Astrocyte of the cerebellum (primary cell): ENCODE results near the gene TPSB2.
"Not testable (repeated sequence)": the region's sequence is repeated elsewhere in the genome, so short reads cannot be mapped to it uniquely, and the experiment has no call there.

Experiments used
- DNase-seq: peaks from one replicate; pipeline ENCODE4 v3.0.0-alpha.2; 2011; ENCODE audit warnings: low read depth
- H3K4me3 ChIP-seq: 2 replicates; pipeline ENCODE4 v1.5.1; 2011; ENCODE audit warnings: mild to moderate bottlenecking, low read depth, low read length, moderate library complexity
- in situ Hi-C: cut with HindIII; loops from 2 replicates; pipeline ENCODE4 v1.10.0; 2017; ENCODE audit warnings: low sequenced_read_pairs
- TF ChIP-seq, protein P1 (sequence below): IDR thresholded peaks from 2 replicates; pipeline ENCODE4 v1.5.1; 2012; ENCODE audit warnings: low read length, low read depth, moderate library complexity, mild to moderate bottlenecking; ENCODE audit errors: missing control alignments

Gene TPSB2

DNA sequence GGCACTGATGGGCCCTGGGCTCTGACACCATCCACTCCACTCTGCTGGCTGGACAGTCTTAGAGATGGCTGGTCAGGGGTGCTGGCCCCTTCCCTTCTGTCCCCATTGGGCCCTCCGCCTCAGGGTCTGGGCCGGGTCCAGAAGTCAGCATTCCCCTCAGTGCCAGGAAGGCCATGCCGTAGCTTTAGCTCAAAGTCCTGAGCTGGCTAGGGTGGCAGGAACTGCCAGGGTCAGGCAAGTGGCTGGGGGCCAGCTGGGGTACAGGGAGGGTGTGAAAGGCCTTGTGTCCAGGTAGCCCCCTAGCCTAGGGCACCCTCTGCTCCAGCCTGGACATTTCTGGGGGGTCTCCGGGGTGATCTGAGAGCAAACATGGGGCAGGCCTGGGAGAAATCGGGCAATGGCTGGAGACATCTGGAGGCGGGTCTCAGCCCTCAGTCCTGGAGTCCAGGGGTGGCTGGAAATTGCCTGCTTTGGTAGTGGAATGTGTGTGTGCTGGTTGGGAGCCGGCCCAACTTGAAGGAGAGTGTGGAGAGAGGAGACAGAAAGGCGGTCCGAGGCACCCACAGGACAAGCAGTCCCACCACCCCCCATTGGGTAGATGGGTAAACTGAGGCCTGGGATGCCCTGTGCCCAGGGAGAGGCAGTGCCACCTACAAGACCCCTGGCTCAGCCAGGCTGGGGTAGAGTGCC lies 37.5 kb downstream of the TPSB2 start:
- in situ Hi-C loops: no loop called here

DNA sequence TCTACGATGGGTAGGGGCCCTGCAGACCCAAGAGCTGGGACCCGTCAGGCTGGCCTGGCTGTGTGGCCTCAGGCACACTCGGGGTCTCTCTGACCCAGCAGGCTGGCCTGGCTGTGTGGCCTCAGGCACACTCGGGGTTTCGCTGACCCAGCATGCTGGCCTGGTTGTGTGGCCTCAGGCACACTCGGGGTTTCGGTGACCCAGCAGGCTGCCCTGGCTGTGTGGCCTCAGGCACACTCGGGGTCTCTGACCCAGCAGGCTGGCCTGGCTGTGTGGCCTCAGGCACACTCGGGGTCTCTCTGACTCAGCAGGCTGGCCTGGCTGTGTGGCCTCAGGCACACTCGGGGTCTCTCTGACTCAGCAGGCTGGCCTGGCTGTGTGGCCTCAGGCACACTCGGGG lies 39.2 kb downstream of the TPSB2 start:
- H3K4me3 ChIP-seq, DNase-seq, in situ Hi-C loops: not testable (repeated sequence)

More for the DNA sequence above, 37.5 kb downstream of the TPSB2 start:
- no peak overlapping the region for H3K4me3 ChIP-seq
- TF ChIP-seq, protein P1, sequence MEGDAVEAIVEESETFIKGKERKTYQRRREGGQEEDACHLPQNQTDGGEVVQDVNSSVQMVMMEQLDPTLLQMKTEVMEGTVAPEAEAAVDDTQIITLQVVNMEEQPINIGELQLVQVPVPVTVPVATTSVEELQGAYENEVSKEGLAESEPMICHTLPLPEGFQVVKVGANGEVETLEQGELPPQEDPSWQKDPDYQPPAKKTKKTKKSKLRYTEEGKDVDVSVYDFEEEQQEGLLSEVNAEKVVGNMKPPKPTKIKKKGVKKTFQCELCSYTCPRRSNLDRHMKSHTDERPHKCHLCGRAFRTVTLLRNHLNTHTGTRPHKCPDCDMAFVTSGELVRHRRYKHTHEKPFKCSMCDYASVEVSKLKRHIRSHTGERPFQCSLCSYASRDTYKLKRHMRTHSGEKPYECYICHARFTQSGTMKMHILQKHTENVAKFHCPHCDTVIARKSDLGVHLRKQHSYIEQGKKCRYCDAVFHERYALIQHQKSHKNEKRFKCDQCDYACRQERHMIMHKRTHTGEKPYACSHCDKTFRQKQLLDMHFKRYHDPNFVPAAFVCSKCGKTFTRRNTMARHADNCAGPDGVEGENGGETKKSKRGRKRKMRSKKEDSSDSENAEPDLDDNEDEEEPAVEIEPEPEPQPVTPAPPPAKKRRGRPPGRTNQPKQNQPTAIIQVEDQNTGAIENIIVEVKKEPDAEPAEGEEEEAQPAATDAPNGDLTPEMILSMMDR: no peak
- DNase-seq: no peak

DNA sequence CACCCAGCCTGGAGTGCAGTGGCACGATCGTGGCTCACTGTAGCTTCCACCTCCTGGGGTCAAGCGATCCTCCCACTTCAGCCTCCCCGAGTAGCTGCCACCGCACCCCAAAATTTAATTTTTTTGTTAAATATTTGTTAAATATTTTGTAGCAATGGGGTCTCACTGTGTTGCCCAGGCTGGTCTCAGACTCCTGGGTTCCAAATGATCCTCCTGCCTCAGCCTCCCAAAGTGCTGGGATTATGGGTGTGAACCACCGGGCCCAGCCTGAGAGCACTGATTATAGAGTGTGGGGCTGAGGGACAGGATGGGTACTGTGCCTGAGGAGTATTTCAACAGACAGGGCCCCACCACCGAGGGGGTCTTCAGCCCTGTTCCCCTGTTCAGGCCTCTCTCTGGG lies 40.5 kb downstream of the TPSB2 start:
- no peak overlapping the region for H3K4me3 ChIP-seq
- TF ChIP-seq, protein P1: no peak
- in situ Hi-C loops: no loop called here
- no peak for DNase-seq

DNA sequence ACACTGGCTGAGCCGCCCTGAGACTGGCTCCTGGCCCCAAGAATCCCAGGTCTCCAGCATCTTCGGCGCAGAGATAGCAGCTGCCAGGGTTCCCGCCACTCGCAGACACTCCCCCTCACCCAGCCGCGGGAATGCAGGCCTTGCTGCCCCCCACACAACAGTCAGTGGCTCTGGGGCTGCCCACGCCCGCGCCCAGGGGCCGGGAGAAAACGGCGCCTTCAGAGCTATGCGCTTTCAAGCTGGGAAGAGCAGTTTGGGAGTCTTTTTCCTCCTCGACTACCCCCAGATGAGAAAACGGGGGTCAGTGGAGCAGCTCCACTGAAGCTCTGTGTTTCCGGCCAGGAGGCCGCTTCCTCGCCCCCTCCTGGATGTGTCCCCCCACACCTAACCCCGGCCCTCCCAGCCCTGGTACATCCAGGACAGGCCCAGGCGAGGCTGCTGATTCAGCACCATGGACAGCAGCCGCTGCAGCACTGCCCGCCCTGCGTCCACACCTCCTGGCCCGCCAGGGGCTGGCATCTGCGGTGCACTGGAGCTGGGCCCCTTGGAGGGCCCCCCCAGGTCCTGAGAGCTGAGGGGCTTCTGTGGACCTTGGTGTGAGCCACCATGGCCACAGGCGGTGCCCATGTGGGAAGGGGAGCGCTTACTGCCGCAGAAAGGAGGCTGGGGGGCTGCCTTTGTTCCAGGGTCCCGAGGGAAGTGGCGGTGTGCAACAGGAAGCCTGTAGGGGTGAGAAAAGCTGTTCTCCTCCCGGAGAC lies 41.4 kb downstream of the TPSB2 start:
- in situ Hi-C loops: no loop called here
- TF ChIP-seq, protein P1: no peak
- no peak for DNase-seq
- H3K4me3 ChIP-seq: no peak overlapping the region

DNA sequence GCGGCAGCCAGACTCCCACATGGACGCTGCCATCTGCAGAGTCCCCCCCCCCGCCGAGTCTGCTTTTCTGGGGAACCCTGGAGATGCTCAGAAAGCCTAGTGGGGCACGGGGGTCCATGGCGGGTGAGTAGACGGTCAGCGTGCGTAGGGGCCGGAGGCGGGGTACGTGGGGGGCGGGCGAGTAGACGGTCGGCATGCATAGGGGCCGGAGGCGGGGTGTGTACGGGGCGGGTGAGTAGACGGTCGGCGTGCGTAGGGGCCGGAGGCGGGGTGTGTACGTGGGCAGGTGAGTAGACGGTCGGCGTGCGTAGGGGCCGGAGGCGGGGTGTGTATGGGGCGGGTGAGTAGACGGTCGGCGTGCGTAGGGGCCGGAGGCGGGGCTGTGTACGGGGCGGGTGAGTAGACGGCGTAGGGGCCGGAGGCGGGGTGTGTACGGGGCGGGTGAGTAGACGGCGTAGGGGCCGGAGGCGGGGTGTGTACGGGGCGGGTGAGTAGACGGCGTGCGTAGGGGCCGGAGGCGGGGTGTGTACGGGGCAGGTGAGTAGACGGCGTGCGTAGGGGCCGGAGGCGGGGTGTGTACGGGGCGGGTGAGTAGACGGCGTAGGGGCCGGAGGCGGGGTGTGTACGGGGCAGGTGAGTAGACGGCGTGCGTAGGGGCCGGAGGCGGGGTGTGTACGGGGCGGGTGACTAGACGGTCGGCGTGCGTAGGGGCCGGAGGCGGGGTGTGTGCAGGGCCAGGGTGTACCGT lies 44.4 kb downstream of the TPSB2 start:
- in situ Hi-C loops, DNase-seq: not testable (repeated sequence)

DNA sequence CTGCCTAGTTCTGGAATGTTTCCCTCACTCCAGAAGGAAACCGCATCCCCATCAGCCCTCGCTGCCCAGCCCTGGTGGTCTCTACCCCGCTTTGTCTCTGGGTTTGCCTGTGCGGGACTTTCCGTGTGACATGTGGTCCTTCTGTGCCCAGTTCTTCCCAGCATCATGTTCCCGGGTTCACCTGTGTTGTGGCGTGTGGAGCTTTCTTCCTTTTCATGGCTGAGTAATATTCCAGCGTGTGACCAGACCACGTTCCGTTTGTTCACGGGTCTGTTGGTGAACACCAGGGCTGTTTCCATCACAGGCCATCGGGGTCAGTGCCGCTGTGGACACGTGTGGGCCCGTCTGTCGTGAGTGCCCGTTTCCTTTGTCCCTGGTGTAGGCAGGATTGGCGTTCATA lies 45.0 kb downstream of the TPSB2 start:
- H3K4me3 ChIP-seq: no peak overlapping the region
- in situ Hi-C loops: loop anchor here (5.0 kb wide), 1 partner anchor 73 kb away; no protein-coding TSS in a partner anchor
- TF ChIP-seq, protein P1: no peak
- DNase-seq: no peak

More for the DNA sequence above, 44.4 kb downstream of the TPSB2 start:
- not testable (repeated sequence) for H3K4me3 ChIP-seq

DNA sequence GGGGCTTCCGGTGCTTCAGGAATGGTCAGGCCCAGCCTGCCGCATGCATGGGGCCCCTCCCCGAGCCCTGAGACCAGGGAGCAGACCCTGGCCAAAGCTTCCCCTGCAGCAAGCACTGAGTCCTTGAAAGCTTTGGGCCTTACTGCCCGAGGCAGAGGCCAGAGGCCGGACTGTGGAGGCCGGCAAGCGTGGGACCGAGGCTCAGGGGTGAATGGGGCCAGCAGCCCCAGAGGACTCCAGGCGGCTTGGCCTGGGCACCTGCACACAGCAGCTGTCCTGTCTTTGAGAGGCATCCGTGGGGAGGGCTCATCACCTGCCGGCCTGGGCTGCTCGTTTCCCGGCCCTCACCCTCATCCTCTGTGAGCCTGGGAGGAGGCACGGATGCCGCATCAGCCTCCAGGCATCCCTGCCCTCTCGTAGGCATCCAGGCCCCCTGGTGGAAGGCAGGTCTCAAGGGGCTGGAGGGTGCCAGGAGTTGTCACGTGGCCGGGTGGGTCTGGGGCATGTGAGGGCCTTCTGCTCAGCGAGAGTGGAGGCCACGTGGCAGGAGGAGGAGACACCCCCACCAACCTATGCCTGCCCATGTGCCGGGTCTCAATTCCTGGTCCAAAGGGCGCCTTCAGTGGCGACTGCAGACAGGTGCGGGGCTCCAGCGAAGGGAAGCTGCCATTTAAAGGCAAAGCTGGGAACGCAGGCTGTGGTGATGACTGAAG lies 45.7 kb downstream of the TPSB2 start:
- DNase-seq: no peak
- TF ChIP-seq, protein P1: no peak
- no peak overlapping the region for H3K4me3 ChIP-seq
- in situ Hi-C loops: loop anchor here (5.0 kb wide), 1 partner anchor 72 kb away; no protein-coding TSS in a partner anchor
